ENCODE results near the gene ACP5. TPM values are rescaled to one million over a fixed set of nuclear protein-coding genes. Genes with fewer than 3 reads are reported as not detected.

The ACP5 gene
- total and polyA plus RNA-seq, 10 of the 15 experiments (the other 5 are each of a cell fraction or from before 2014, with no cell fraction given), result 1.0 to 73.4 (median 36.8) TPM

DNA sequence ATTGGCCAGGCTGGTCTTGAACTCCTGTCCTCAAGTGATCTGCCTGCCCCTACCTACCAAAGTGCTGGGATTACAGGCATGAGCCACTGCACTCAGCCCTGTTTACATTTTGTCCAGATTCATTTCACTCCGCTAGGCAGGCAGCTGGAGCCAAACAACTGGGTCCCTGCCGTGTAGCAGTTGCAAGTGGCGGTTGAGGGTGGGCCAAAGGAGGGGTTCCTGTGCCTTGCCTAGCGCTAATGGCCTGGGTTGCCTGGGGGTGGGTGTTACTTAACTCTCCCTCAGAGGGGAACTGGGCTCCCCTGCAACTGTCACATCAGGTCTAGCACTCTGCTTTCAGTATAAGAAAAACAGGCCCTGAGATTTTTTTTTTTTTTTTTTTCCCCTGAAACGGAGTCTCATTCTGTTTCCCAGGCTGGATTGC, 7.4 kb downstream of the ACP5 start (continued):
- TF ChIP-seq CBFB (IDR thresholded peaks at IDR 0.05; ENCODE audit: low read depth) (no peak), SREBF1 (IDR thresholded peaks at IDR 0.05; ENCODE audit: low read length) (no peak), STAT3 (IDR thresholded peaks at IDR 0.05; ENCODE audit: low read depth, low read length) (no peak), CREM (IDR thresholded peaks at IDR 0.05; ENCODE audit: low read depth) (no peak), CHD2 (IDR thresholded peaks at IDR 0.05; ENCODE audit: borderline replicate concordance, low read depth, low read length) (0 out of 2 replicates have a peak, but pooled peaks have one; percentile 35), EZH2 (IDR thresholded peaks at IDR 0.05; ENCODE audit: borderline replicate concordance, control insufficient read depth, low read depth, low read length) (no peak), MXI1 (IDR thresholded peaks at IDR 0.05; ENCODE audit: low read depth, low read length) (no peak), MYB (IDR thresholded peaks at IDR 0.05; ENCODE audit: borderline replicate concordance, low read depth, low read length) (peak; percentile 79; the same call in 1 of the 2 replicates), CEBPB (IDR thresholded peaks at IDR 0.05; ENCODE audit: borderline replicate concordance in 1 of 2, low read depth in 2 of 2, low read length in 2 of 2) (no peak), IKZF1 (conservative IDR thresholded peaks at IDR 0.05) (peak; percentile 60), FOS (IDR thresholded peaks at IDR 0.05; ENCODE audit: borderline replicate concordance, extremely low read depth, insufficient read length) (no peak)
- TF ChIP-seq, protein P1, sequence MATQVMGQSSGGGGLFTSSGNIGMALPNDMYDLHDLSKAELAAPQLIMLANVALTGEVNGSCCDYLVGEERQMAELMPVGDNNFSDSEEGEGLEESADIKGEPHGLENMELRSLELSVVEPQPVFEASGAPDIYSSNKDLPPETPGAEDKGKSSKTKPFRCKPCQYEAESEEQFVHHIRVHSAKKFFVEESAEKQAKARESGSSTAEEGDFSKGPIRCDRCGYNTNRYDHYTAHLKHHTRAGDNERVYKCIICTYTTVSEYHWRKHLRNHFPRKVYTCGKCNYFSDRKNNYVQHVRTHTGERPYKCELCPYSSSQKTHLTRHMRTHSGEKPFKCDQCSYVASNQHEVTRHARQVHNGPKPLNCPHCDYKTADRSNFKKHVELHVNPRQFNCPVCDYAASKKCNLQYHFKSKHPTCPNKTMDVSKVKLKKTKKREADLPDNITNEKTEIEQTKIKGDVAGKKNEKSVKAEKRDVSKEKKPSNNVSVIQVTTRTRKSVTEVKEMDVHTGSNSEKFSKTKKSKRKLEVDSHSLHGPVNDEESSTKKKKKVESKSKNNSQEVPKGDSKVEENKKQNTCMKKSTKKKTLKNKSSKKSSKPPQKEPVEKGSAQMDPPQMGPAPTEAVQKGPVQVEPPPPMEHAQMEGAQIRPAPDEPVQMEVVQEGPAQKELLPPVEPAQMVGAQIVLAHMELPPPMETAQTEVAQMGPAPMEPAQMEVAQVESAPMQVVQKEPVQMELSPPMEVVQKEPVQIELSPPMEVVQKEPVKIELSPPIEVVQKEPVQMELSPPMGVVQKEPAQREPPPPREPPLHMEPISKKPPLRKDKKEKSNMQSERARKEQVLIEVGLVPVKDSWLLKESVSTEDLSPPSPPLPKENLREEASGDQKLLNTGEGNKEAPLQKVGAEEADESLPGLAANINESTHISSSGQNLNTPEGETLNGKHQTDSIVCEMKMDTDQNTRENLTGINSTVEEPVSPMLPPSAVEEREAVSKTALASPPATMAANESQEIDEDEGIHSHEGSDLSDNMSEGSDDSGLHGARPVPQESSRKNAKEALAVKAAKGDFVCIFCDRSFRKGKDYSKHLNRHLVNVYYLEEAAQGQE (IDR thresholded peaks at IDR 0.05; ENCODE audit: low read depth, low read length), result no peak
- TF ChIP-seq, protein P2, sequence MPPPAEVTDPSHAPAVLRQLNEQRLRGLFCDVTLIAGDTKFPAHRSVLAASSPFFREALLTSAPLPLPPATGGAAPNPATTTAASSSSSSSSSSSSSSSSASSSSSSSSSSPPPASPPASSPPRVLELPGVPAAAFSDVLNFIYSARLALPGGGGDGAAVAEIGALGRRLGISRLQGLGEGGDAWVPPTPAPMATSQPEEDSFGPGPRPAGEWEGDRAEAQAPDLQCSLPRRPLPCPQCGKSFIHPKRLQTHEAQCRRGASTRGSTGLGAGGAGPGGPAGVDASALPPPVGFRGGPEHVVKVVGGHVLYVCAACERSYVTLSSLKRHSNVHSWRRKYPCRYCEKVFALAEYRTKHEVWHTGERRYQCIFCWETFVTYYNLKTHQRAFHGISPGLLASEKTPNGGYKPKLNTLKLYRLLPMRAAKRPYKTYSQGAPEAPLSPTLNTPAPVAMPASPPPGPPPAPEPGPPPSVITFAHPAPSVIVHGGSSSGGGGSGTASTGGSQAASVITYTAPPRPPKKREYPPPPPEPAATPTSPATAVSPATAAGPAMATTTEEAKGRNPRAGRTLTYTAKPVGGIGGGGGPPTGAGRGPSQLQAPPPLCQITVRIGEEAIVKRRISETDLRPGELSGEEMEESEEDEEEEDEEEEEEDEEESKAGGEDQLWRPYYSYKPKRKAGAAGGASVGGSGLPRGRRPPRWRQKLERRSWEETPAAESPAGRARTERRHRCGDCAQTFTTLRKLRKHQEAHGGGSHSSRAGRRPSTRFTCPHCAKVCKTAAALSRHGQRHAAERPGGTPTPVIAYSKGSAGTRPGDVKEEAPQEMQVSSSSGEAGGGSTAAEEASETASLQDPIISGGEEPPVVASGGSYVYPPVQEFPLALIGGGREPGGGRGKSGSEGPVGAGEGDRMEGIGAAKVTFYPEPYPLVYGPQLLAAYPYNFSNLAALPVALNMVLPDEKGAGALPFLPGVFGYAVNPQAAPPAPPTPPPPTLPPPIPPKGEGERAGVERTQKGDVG (CRISPR knock-in tag; IDR thresholded peaks at IDR 0.05), result no peak
- TF ChIP-seq, protein P3, sequence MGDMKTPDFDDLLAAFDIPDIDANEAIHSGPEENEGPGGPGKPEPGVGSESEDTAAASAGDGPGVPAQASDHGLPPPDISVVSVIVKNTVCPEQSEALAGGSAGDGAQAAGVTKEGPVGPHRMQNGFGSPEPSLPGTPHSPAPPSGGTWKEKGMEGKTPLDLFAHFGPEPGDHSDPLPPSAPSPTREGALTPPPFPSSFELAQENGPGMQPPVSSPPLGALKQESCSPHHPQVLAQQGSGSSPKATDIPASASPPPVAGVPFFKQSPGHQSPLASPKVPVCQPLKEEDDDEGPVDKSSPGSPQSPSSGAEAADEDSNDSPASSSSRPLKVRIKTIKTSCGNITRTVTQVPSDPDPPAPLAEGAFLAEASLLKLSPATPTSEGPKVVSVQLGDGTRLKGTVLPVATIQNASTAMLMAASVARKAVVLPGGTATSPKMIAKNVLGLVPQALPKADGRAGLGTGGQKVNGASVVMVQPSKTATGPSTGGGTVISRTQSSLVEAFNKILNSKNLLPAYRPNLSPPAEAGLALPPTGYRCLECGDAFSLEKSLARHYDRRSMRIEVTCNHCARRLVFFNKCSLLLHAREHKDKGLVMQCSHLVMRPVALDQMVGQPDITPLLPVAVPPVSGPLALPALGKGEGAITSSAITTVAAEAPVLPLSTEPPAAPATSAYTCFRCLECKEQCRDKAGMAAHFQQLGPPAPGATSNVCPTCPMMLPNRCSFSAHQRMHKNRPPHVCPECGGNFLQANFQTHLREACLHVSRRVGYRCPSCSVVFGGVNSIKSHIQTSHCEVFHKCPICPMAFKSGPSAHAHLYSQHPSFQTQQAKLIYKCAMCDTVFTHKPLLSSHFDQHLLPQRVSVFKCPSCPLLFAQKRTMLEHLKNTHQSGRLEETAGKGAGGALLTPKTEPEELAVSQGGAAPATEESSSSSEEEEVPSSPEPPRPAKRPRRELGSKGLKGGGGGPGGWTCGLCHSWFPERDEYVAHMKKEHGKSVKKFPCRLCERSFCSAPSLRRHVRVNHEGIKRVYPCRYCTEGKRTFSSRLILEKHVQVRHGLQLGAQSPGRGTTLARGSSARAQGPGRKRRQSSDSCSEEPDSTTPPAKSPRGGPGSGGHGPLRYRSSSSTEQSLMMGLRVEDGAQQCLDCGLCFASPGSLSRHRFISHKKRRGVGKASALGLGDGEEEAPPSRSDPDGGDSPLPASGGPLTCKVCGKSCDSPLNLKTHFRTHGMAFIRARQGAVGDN (IDR thresholded peaks at IDR 0.05), result no peak
- TF ChIP-seq, protein P4, sequence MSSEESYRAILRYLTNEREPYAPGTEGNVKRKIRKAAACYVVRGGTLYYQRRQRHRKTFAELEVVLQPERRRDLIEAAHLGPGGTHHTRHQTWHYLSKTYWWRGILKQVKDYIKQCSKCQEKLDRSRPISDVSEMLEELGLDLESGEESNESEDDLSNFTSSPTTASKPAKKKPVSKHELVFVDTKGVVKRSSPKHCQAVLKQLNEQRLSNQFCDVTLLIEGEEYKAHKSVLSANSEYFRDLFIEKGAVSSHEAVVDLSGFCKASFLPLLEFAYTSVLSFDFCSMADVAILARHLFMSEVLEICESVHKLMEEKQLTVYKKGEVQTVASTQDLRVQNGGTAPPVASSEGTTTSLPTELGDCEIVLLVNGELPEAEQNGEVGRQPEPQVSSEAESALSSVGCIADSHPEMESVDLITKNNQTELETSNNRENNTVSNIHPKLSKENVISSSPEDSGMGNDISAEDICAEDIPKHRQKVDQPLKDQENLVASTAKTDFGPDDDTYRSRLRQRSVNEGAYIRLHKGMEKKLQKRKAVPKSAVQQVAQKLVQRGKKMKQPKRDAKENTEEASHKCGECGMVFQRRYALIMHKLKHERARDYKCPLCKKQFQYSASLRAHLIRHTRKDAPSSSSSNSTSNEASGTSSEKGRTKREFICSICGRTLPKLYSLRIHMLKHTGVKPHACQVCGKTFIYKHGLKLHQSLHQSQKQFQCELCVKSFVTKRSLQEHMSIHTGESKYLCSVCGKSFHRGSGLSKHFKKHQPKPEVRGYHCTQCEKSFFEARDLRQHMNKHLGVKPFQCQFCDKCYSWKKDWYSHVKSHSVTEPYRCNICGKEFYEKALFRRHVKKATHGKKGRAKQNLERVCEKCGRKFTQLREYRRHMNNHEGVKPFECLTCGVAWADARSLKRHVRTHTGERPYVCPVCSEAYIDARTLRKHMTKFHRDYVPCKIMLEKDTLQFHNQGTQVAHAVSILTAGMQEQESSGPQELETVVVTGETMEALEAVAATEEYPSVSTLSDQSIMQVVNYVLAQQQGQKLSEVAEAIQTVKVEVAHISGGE (CRISPR knock-in tag; IDR thresholded peaks at IDR 0.05), result no peak
